Activated CD4-positive, alpha-beta T cell treated with anti-CD3 and anti-CD28 coated beads, Interleukin-2, amount 10 ng/mL, durations not matched to agents 24 days and 14 days (primary cell): ENCODE results near the gene TNK1. TPM values are rescaled to one million over a fixed set of nuclear protein-coding genes. Genes with fewer than 3 reads are reported as not detected.

Experiments used
- DNase-seq: peaks from one replicate; pipeline ENCODE4 v3.0.0; 2022
- H3K27ac Mint-ChIP-seq: one replicate; pipeline ENCODE4 v1.8.0; 2022; ENCODE audit warnings: mild to moderate bottlenecking, mixed read lengths
- H3K27me3 Mint-ChIP-seq: one replicate; pipeline ENCODE4 v1.8.0; 2022; ENCODE audit warnings: mixed read lengths
- H3K36me3 Mint-ChIP-seq: one replicate; pipeline ENCODE4 v1.8.0; 2022; ENCODE audit warnings: low read depth, mild to moderate bottlenecking, mixed read lengths
- H3K4me1 Mint-ChIP-seq: one replicate; pipeline ENCODE4 v1.8.0; 2021; ENCODE audit warnings: mixed read lengths
- H3K4me3 Mint-ChIP-seq: one replicate; pipeline ENCODE4 v1.8.0; 2022; ENCODE audit warnings: mild to moderate bottlenecking, moderate library complexity, mixed read lengths
- H3K9me3 Mint-ChIP-seq: one replicate; pipeline ENCODE4 v1.8.0; 2021; ENCODE audit warnings: mixed read lengths
- intact Hi-C: fragments of 100-400 bp; cut with micrococcal nuclease; formaldehyde crosslinking; loops from one replicate; pipeline ENCODE4 v1.15.1; 2023
- total RNA-seq: library from RNA; stranded (reverse); gene quantifications from 2 replicates; pipeline ENCODE4 v1.2.3, GENCODE V29; 2022

Gene TNK1
- total RNA-seq, 1 donor from 2014 or later, result 5.3 TPM

- Mint-ChIP-seq H3K4me1 (no peaks in the 10 kb centered on the region), H3K27ac (no peak overlapping the region), H3K36me3 (no peaks in the 10 kb centered on the region), H3K9me3 (no peaks in the 10 kb centered on the region), H3K4me3 (no peak overlapping the region), H3K27me3 (no peaks in the 10 kb centered on the region)
- DNase-seq, result no peak
- intact Hi-C loops, result no loop called here
These were observed 36.3 kb downstream of the TNK1 start for GRCh38 chr17:7417056-7417655.

- DNase-seq, result no peak
- Mint-ChIP-seq H3K9me3 (no peaks in the 10 kb centered on the region), H3K27ac (no peak overlapping the region), H3K36me3 (no peaks in the 10 kb centered on the region), H3K4me1 (no peaks in the 10 kb centered on the region), H3K4me3 (no peak overlapping the region), H3K27me3 (no peaks in the 10 kb centered on the region)
- intact Hi-C loops, result no loop called here
These were observed 37.7 kb downstream of the TNK1 start for GRCh38 chr17:7418472-7419152.

- DNase-seq, result no peak
- Mint-ChIP-seq H3K27ac (no peak within 1 kb of the TSS), H3K4me1 (no peaks in the 10 kb centered on the region), H3K27me3 (no peaks in the 10 kb centered on the region), H3K4me3 (no peak within 1 kb of the TSS), H3K9me3 (no peaks in the 10 kb centered on the region), H3K36me3 (no peaks in the 10 kb centered on the region)
- intact Hi-C loops, result no loop called here
These were observed 39.1 kb downstream of the TNK1 start, which contains the start of gene SPEM1 for GRCh38 chr17:7419819-7420610. Gene SPEM1 (plus strand): TSS chr17:7420324. CDS start chr17:7420385, 61 bp downstream.

GRCh38 chr17:7421186-7421585 is 40.3 kb downstream of the TNK1 start:
- Mint-ChIP-seq H3K4me1 (no peaks in the 10 kb centered on the region), H3K27me3 (no peaks in the 10 kb centered on the region), H3K36me3 (no peaks in the 10 kb centered on the region), H3K9me3 (no peaks in the 10 kb centered on the region), H3K27ac (no peak overlapping the region), H3K4me3 (no peak overlapping the region)
- no peak for DNase-seq
- intact Hi-C loops, result no loop called here

- Mint-ChIP-seq H3K36me3 (no peaks in the 10 kb centered on the region), H3K4me1 (no peaks in the 10 kb centered on the region), H3K27me3 (no peaks in the 10 kb centered on the region)
These were observed 42.8 kb downstream of the TNK1 start for GRCh38 chr17:7423679-7424078.

GRCh38 chr17:7425316-7425715 is 44.4 kb downstream of the TNK1 start, which contains the start of gene SPEM2:
Gene SPEM2 (plus strand): TSS chr17:7425616. CDS start chr17:7425689, 73 bp downstream.
- Mint-ChIP-seq H3K36me3 (no peaks in the 10 kb centered on the region), H3K9me3 (no peaks in the 10 kb centered on the region), H3K4me1 (no peaks in the 10 kb centered on the region), H3K4me3 (no peak within 1 kb of the TSS), H3K27me3 (no peaks in the 10 kb centered on the region), H3K27ac (no peak within 1 kb of the TSS)
- no peak for DNase-seq
- intact Hi-C loops, result no loop called here

More at GRCh38 chr17:7423679-7424078, 42.8 kb downstream of the TNK1 start:
- Mint-ChIP-seq H3K4me3 (no peak overlapping the region), H3K9me3 (no peaks in the 10 kb centered on the region), H3K27ac (no peak overlapping the region)
- DNase-seq, result no peak
- intact Hi-C loops, result no loop called here

GRCh38 chr17:7425756-7426155 is 44.9 kb downstream of the TNK1 start:
- intact Hi-C loops, result no loop called here
- Mint-ChIP-seq H3K4me1 (no peaks in the 10 kb centered on the region), H3K9me3 (no peaks in the 10 kb centered on the region), H3K36me3 (no peaks in the 10 kb centered on the region), H3K4me3 (no peak overlapping the region), H3K27ac (no peak overlapping the region), H3K27me3 (no peaks in the 10 kb centered on the region)
- no peak for DNase-seq

- intact Hi-C loops, result no loop called here
- Mint-ChIP-seq H3K36me3 (no peaks in the 10 kb centered on the region), H3K9me3 (no peaks in the 10 kb centered on the region), H3K4me3 (no peak overlapping the region), H3K4me1 (no peaks in the 10 kb centered on the region), H3K27me3 (no peaks in the 10 kb centered on the region), H3K27ac (no peak overlapping the region)
- DNase-seq, result no peak
These were observed 45.4 kb downstream of the TNK1 start for GRCh38 chr17:7426203-7426863.

GRCh38 chr17:7426896-7427489 is 46.1 kb downstream of the TNK1 start:
- intact Hi-C loops, result no loop called here
- Mint-ChIP-seq H3K4me1 (no peaks in the 10 kb centered on the region), H3K27me3 (no peaks in the 10 kb centered on the region), H3K4me3 (no peak overlapping the region), H3K27ac (no peak overlapping the region), H3K36me3 (no peaks in the 10 kb centered on the region), H3K9me3 (no peaks in the 10 kb centered on the region)
- DNase-seq, result no peak

GRCh38 chr17:7427549-7427948 is 46.7 kb downstream of the TNK1 start:
- intact Hi-C loops, result no loop called here
- Mint-ChIP-seq H3K27ac (no peak overlapping the region), H3K4me1 (no peaks in the 10 kb centered on the region), H3K9me3 (no peaks in the 10 kb centered on the region), H3K4me3 (no peak overlapping the region), H3K36me3 (no peaks in the 10 kb centered on the region), H3K27me3 (no peaks in the 10 kb centered on the region)
- DNase-seq, result no peak

GRCh38 chr17:7428557-7428956 is 47.7 kb downstream of the TNK1 start, which contains the start of gene SPEM3:
Gene SPEM3 (plus strand): TSS chr17:7428857. CDS start chr17:7428903, 46 bp downstream.
- Mint-ChIP-seq H3K4me1 (no peaks in the 10 kb centered on the region), H3K27me3 (no peaks in the 10 kb centered on the region), H3K36me3 (no peaks in the 10 kb centered on the region), H3K27ac (no peak within 1 kb of the TSS), H3K4me3 (no peak within 1 kb of the TSS), H3K9me3 (no peaks in the 10 kb centered on the region)
- DNase-seq, result no peak
- intact Hi-C loops, result no loop called here

- no peak for DNase-seq
- Mint-ChIP-seq H3K27ac (no peak overlapping the region), H3K36me3 (no peaks in the 10 kb centered on the region), H3K4me3 (no peak overlapping the region), H3K27me3 (no peaks in the 10 kb centered on the region), H3K4me1 (no peaks in the 10 kb centered on the region), H3K9me3 (no peaks in the 10 kb centered on the region)
- intact Hi-C loops, result no loop called here
These were observed 48.8 kb downstream of the TNK1 start for GRCh38 chr17:7429722-7430121.

GRCh38 chr17:7431231-7431630 is 50.3 kb downstream of the TNK1 start:
- no peak for DNase-seq
- no peaks in the 10 kb centered on the region for H3K27me3 Mint-ChIP-seq
- intact Hi-C loops, result no loop called here
- H3K4me1 Mint-ChIP-seq, result peaks cover 10% of the 10 kb centered on the region
- no peaks in the 10 kb centered on the region for H3K9me3 Mint-ChIP-seq
- H3K4me3 Mint-ChIP-seq, result no peak overlapping the region
- no peaks in the 10 kb centered on the region for H3K36me3 Mint-ChIP-seq
- H3K27ac Mint-ChIP-seq, result no peak overlapping the region
